Measurements from ENCODE around the gene GALNT14. TPM values are rescaled to one million over a fixed set of nuclear protein-coding genes. Genes with fewer than 3 reads are reported as not detected.

GALNT14 gene
- total RNA-seq, 2 experiments from 2014 or later: 0.48 to 0.83 TPM

DNA sequence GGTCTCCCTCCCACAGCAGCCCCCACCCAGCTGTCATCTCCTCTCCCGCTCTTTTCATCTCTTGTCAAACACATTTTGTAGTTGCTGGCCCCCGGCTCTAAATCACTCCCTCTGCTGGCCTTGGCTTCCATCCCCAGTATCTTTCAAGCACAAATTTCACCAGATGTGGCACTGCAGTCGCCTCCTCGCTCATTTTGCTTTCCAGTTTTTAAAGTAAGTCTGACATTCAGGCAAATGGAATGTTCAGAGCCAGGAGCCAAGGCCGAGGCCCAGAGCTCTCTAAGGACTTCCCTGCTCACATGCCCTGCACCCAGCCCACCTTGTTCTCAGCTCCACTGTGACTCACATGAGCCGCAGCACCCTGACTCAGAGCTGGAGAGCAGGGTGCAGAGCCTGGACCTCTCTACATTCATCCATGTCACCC lies 158.4 kb downstream of the GALNT14 start:
- Mint-ChIP-seq H3K4me3 (no peak overlapping the region), H3K27ac (no peak overlapping the region), H3K36me3 (ENCODE audit: low read depth) (no peaks in the 10 kb centered on the region), H3K4me1 (no peaks in the 10 kb centered on the region), H3K9me3 (ENCODE audit: low read depth) (no peaks in the 10 kb centered on the region), H3K27me3 (peaks cover 4% of the 10 kb centered on the region)
- DNase-seq: peak; percentile 40
- POLR2A ChIA-PET: no interaction called here
- intact Hi-C loops (cut with DNase I, micrococcal nuclease): no loop called here
- CTCF ChIA-PET: no interaction called here
- peak; percentile 71 for ATAC-seq

DNA sequence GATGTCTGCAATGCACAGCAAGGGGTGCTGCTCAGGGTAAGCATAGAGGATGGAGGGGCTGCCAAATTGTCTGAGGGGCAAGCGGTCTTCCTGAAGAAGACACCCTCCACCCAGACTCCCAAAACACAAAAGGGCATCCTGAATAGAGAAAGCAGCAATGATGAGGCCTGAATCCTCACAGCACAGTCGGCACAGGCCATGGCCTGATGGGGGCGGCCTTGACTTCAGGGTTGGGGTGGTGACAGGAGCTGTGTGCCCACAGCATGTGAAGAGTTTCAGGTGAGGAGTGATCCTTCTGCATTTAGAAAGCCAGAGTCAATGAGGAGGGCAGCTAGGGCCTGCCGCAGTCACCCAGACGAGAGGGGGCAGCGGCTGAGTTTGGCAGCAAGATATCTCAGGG lies 159.4 kb downstream of the GALNT14 start:
- Mint-ChIP-seq H3K27me3 (peaks cover 4% of the 10 kb centered on the region), H3K4me3 (no peak overlapping the region), H3K36me3 (ENCODE audit: low read depth) (no peaks in the 10 kb centered on the region), H3K4me1 (no peaks in the 10 kb centered on the region), H3K27ac (no peak overlapping the region), H3K9me3 (ENCODE audit: low read depth) (no peaks in the 10 kb centered on the region)
- ATAC-seq (no peak), DNase-seq (no peak)
- POLR2A ChIA-PET: no interaction called here
- intact Hi-C loops (cut with DNase I, micrococcal nuclease): no loop called here
- CTCF ChIA-PET: no interaction called here

DNA sequence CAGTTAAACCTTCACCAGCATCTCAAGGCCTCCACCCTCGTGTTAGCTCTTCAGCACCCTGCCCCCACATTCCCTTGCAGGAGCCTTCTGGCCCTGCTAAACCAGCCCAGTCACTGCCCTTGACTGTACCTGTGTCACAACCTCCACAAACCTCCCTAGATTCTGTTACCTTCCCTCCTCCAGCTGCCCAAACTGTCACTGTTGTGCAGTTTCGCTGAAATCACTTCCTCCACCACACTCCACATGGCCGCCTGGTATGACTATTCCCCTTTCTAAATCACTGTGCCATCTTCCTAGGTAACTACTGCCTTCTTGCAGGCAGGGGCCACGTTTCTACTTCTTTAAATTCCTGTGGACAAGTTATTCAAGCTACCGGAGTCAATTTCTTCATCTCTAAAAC lies 160.2 kb downstream of the GALNT14 start:
- POLR2A ChIA-PET: no interaction called here
- H3K27me3 Mint-ChIP-seq: peaks cover 4% of the 10 kb centered on the region
- intact Hi-C loops (cut with DNase I, micrococcal nuclease): no loop called here
- H3K4me3 Mint-ChIP-seq: no peak overlapping the region
- H3K4me1 Mint-ChIP-seq: no peaks in the 10 kb centered on the region
- H3K36me3 Mint-ChIP-seq (ENCODE audit: low read depth): no peaks in the 10 kb centered on the region
- ATAC-seq (peak; percentile 73), DNase-seq (peak; percentile 26)
- H3K9me3 Mint-ChIP-seq (ENCODE audit: low read depth): no peaks in the 10 kb centered on the region
- CTCF ChIA-PET: no interaction called here
- no peak overlapping the region for H3K27ac Mint-ChIP-seq

DNA sequence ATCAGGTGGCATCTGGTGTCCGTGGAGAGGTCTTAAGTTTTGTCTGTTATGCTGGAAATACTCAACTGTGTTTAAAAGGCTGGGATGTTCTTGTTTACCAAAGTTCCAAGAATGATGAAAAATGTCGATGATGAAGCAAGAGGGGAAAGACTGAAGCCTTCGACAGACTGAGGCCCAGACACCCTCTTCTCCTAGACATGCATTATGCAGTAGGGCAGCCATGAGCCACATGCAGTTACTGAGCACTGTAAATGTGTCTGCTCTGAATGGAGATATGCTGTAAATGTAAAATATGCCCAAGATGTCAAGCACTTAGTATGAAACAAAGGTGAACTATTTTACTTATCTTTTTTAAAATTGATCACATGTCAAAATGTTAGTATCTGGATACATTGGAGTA lies 163.1 kb downstream of the GALNT14 start:
- DNase-seq (no peak), ATAC-seq (no peak)
- POLR2A ChIA-PET: no interaction called here
- no peaks in the 10 kb centered on the region for H3K9me3 Mint-ChIP-seq (ENCODE audit: low read depth)
- peaks cover 4% of the 10 kb centered on the region for H3K27me3 Mint-ChIP-seq
- H3K36me3 Mint-ChIP-seq (ENCODE audit: low read depth): no peaks in the 10 kb centered on the region
- intact Hi-C loops (cut with DNase I, micrococcal nuclease): no loop called here
- CTCF ChIA-PET: no interaction called here
- no peak overlapping the region for H3K4me3 Mint-ChIP-seq
- H3K4me1 Mint-ChIP-seq: no peaks in the 10 kb centered on the region
- H3K27ac Mint-ChIP-seq: no peak overlapping the region

DNA sequence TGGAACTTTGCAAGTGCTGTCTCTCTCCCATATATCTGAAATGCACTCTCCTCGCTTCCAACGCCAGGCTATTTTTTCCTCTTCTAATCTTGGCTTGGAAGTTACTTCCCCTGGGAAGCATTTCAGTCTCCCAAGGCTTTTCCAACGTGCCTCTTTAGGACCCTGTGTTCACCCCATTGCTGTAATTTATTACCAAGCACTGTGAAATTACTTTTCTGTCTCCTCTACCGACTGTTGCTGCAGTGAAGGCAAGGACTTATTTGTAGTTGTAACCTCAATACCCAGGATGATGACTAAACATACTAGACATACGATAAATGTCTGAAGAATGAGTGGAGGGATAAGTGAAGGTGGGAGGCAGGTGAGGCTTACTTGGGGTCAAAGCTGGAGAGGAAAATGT lies 163.7 kb downstream of the GALNT14 start:
- POLR2A ChIA-PET: no interaction called here
- ATAC-seq (no peak), DNase-seq (no peak)
- intact Hi-C loops (cut with DNase I, micrococcal nuclease): no loop called here
- Mint-ChIP-seq H3K4me3 (no peak overlapping the region), H3K27ac (no peak overlapping the region), H3K36me3 (ENCODE audit: low read depth) (no peaks in the 10 kb centered on the region), H3K9me3 (ENCODE audit: low read depth) (no peaks in the 10 kb centered on the region), H3K4me1 (no peaks in the 10 kb centered on the region), H3K27me3 (peaks cover 4% of the 10 kb centered on the region)
- CTCF ChIA-PET: no interaction called here

DNA sequence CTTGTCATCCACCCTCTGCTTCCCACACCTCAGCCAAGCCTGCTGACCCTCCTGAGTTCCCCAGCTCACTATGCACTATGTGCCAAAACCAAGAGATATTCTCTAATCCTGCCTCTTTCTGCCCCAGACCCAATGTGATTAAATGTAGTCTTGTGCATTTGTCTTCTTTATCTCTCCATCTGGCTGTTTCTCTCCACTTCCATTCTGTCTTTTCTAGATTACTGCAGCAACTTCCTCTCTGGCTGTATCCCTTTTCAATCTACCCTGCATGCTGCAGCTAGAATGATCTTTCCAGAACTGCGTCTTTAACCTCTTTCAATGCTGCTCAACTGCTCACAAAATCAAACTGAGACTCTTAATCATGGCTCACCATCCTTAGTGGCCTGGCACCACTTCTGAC lies 164.1 kb downstream of the GALNT14 start:
- ChIA-PET POLR2A (no interaction called here), CTCF (no interaction called here)
- no peak for DNase-seq
- Mint-ChIP-seq H3K4me1 (no peaks in the 10 kb centered on the region), H3K27me3 (peaks cover 6% of the 10 kb centered on the region), H3K36me3 (ENCODE audit: low read depth) (no peaks in the 10 kb centered on the region), H3K4me3 (no peak overlapping the region), H3K27ac (no peak overlapping the region), H3K9me3 (ENCODE audit: low read depth) (no peaks in the 10 kb centered on the region)
- intact Hi-C loops (cut with DNase I, micrococcal nuclease): no loop called here
- no peak for ATAC-seq

DNA sequence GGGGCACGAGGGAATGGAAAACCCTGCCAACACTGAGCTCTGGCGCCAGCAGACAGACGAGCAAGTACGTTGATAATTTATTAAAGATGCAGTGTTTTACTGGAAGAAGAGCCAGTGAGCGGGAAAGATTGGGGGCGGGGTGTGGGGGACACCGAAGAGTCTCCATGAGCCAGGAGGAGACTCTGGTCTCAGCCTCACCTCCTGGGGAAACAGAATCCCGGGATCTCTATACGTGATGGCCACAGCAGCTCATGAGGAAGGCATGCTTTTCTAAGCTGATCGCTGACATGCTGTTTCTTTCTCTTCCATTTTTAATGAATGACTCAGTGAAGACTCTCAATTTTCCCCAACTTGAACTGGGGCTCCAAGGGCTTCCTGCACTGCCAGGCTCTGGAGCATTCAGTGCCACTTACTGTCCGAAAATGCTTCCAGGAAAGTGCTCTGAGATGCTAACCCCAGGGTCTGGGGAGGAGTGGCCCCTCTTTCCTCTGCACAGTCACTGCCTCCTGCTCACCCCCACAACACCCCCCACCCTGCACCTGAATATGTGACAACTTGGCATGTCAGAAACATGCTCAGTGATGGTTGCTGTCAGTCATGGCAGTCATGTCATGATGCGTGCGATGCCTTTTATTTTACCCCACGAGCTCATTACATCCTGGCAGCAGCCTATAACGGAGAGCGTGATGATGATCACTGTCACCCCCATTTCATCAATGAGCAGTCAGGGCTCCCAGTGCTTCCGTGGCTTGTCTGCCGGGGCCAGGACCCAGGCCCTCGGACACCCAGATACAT lies 166.8 kb downstream of the GALNT14 start:
- no peak overlapping the region for H3K4me3 Mint-ChIP-seq
- no peaks in the 10 kb centered on the region for H3K4me1 Mint-ChIP-seq
- CTCF ChIA-PET: interaction anchor here (0.6 kb wide), 1 partner anchor 679 kb away, joined by 3 read pairs; no protein-coding TSS in a partner anchor
- intact Hi-C loops (cut with DNase I, micrococcal nuclease): no loop called here
- peaks cover 2% of the 10 kb centered on the region for H3K27me3 Mint-ChIP-seq
- DNase-seq (no peak), ATAC-seq (no peak)
- POLR2A ChIA-PET: no interaction called here
- no peaks in the 10 kb centered on the region for H3K9me3 Mint-ChIP-seq (ENCODE audit: low read depth)
- no peaks in the 10 kb centered on the region for H3K36me3 Mint-ChIP-seq (ENCODE audit: low read depth)
- no peak overlapping the region for H3K27ac Mint-ChIP-seq

DNA sequence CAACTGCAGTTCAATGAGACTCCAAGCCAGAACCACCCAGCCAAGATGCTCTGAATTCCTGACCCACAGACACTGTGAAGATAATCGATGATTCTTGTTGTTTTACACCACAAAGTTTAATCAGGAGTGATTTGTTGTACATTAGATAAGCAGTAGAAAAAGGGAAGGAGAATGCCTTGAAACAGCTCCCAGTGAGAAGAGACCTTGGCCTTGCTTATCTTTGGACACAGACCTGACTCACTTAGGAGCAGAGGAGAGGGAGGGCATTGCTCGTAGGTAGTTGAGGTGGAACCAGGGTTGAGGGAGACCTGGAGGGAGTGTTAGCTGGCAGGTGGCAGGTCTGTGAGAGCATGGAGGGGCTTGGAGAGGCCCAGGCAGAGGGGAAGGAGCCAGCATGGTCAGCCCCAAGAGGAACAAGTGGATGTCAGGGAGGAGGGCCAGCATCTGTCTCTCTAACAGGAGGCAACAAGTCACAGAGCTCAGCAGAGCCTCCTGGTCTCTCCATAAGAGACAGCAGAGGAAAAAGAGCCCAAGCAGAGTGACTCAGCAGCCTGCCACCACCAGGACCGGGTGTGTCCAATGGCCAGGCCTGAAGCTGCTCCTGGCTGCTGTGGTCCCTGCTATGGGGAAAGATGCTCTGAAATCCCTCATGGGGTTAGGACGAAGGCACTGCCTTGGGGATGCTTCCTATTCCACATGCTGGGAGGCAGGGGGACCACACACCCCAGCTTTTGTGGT lies 169.4 kb downstream of the GALNT14 start:
- ATAC-seq (no peak), DNase-seq (no peak)
- H3K9me3 Mint-ChIP-seq (ENCODE audit: low read depth): no peaks in the 10 kb centered on the region
- intact Hi-C loops (cut with DNase I, micrococcal nuclease): no loop called here
- POLR2A ChIA-PET: no interaction called here
- no peak overlapping the region for H3K27ac Mint-ChIP-seq
- no peaks in the 10 kb centered on the region for H3K36me3 Mint-ChIP-seq (ENCODE audit: low read depth)
- CTCF ChIA-PET: interaction anchor here (0.5 to 1.1 kb wide), 2 partner anchors 18 to 414 kb away, joined by 3 to 6 read pairs; no protein-coding TSS in a partner anchor
- no peaks in the 10 kb centered on the region for H3K4me1 Mint-ChIP-seq
- H3K4me3 Mint-ChIP-seq: no peak overlapping the region
- H3K27me3 Mint-ChIP-seq: peaks cover 2% of the 10 kb centered on the region

DNA sequence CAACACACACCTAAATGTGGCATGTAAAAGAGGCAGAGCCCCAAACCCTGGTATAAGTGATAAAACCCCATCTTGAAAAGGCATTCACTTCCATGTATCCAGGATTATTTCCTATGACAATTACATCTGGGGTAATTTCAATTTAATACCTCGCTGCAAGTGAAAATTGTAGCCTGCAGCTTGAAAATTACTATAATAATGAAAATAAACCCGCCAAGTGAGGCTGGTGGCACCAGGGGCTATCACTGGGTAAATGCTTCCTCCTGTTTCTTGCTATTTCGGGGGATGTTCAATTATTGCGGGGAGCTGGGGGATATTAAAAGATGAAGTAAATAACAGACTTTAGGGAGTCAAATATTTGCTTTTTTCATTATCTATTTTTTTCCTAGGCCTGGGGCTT lies 171.5 kb downstream of the GALNT14 start:
- ChIA-PET CTCF (no interaction called here), POLR2A (no interaction called here)
- DNase-seq (no peak), ATAC-seq (no peak)
- Mint-ChIP-seq H3K9me3 (ENCODE audit: low read depth) (no peaks in the 10 kb centered on the region), H3K27ac (no peak overlapping the region), H3K27me3 (peaks cover 2% of the 10 kb centered on the region), H3K4me3 (no peak overlapping the region), H3K36me3 (ENCODE audit: low read depth) (no peaks in the 10 kb centered on the region), H3K4me1 (no peaks in the 10 kb centered on the region)
- intact Hi-C loops (cut with DNase I, micrococcal nuclease): no loop called here

DNA sequence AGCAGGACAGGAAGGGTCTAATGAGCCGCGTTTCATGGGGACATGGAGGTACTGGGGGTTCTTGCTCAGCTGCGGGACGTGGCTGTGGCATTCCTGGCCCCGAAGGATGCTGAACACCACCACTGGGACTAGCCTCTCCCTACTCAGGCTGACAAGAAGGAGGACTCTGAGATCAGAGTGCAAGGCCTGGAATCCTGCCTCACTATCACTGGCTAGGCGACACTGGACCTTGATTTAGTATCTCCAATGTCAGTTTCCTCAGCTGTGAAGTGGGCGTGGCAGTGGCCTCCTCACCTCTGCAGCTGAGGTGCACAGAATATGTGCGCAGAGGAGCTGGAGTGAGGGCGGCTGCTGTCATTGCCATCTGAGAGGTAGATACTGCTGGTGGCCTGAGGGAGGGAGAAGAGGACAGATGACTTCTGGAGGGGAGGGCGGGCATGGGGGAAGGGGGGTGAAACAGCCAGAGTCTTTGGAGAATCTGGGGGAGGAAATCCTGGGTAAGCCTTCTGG lies 173.2 kb downstream of the GALNT14 start:
- intact Hi-C loops (cut with DNase I, micrococcal nuclease): no loop called here
- Mint-ChIP-seq H3K4me1 (no peaks in the 10 kb centered on the region), H3K9me3 (ENCODE audit: low read depth) (no peaks in the 10 kb centered on the region), H3K36me3 (ENCODE audit: low read depth) (no peaks in the 10 kb centered on the region), H3K27ac (no peak overlapping the region), H3K27me3 (peaks cover 2% of the 10 kb centered on the region), H3K4me3 (no peak overlapping the region)
- DNase-seq: no peak
- POLR2A ChIA-PET: no interaction called here
- no peak for ATAC-seq
- CTCF ChIA-PET: no interaction called here

DNA sequence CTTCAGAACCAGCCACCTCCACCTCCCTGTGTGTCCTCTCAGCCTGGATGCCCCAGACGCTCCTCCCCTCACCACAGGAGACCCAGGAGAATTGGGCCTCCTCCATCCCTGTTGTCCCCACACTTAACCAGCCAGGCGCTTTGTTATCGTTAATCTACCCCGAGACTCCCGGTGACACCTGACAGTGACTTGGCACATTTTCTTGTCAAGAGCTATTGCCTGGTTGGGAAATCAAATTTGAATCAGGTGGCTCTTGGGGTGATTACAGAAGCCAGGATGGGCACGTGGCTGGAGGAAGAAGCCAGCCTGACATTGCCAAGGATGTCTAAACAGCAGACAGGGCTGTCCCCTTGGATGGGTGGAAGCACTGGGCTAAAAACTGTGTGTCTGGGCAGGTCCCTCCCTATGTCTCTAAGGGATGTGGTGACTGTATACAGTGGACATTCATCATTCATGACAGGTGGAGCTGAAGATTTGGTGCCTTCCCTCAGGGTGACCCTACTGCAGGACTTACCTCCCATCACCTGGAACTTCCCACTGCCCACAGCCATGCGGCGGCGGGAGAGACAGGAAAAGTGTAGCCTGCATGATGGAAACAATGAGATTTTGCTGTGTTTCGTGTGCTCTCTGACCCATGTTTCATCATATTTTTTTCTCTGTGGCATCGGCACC lies 173.8 kb downstream of the GALNT14 start:
- POLR2A ChIA-PET: no interaction called here
- CTCF ChIA-PET: interaction anchor here (0.6 kb wide), 1 partner anchor 814 kb away, joined by 3 read pairs; no protein-coding TSS in a partner anchor
- no peak for ATAC-seq

More for the DNA sequence above, 173.8 kb downstream of the GALNT14 start:
- Mint-ChIP-seq H3K36me3 (ENCODE audit: low read depth) (no peaks in the 10 kb centered on the region), H3K9me3 (ENCODE audit: low read depth) (no peaks in the 10 kb centered on the region), H3K4me3 (no peak overlapping the region), H3K4me1 (no peaks in the 10 kb centered on the region), H3K27ac (no peak overlapping the region), H3K27me3 (peaks cover 2% of the 10 kb centered on the region)
- DNase-seq: no peak
- intact Hi-C loops (cut with DNase I, micrococcal nuclease): no loop called here
